GM19463 (cell line): Measurements from ENCODE around the gene TINAG.

Experiments used
- ATAC-seq: cut with Tn5 transposase; IDR thresholded peaks from one replicate; pipeline ENCODE4 v1.9.1; 2021; ENCODE audit warnings: mild to moderate bottlenecking, moderate library complexity; ENCODE audit not compliant: unreplicated experiment

The TINAG gene

DNA sequence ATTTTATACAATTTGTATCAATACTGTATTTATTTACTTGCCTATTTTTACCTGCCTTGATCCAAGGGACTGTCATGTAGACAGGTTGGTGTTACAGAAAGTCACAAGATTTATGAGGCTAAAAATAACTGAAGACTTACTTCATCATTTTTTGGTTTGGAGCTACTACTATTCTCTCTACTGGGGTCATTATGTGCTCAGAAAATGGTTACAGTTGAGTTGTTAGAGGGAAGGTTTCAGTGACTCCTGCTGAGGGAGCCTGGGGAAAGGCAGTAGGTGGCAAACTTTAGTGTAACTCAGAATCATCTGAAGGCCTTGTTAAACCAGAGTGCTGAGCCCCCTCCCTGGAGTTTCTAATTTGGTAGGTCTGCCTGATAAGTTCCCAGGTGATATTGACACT is 118.8 kb downstream of the TINAG start:
- ATAC-seq = peak; percentile 35

- no peak for ATAC-seq
Observed at GRCh38 chr6:54427396-54427937, 119.2 kb downstream of the TINAG start.

DNA sequence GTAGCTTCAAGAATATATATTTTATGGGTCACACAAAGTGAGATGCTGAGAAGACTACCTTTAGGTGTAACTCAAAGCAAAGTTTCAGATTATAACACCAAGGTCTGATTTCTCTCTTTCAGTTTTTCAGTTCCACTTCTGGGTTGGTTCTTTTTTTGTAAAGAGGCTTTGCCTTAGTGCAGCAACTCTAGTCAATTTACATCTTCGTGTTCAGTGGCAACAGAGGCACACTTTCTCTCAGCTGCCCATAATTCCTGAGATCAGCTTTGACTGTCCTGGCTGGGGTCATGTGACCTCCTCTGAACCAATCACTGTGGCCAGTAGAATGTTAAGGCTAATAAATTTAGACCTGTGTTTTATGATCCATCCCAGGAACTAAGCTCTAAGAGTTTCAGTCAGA is 120.2 kb downstream of the TINAG start:
- ATAC-seq = peak; percentile 83

DNA sequence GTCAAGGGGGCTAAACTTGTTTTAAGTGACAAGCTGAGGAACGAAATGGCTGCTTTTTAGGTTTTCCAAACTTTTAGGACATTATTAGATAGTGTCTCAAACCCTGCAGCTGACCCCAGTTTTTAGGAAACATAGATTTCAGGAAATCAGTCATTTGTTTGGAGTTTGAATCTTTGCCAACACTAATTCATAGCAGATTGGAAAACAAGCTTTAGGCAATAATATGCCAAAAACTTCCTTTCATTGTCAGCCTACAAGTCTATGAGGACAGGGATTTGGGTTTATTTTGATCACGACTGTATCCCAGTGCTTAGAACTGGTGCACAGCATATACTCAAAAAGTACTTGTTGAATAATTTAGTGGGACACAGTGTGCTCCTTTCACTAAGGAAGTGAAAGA is 123.2 kb downstream of the TINAG start:
- ATAC-seq = no peak
